ENCODE measurements around the gene MYBPC2. TPM values are rescaled to one million over a fixed set of nuclear protein-coding genes. Genes with fewer than 3 reads are reported as not detected.

The MYBPC2 gene
- total RNA-seq, 1 experiment from 2014 or later, result not detected

DNA sequence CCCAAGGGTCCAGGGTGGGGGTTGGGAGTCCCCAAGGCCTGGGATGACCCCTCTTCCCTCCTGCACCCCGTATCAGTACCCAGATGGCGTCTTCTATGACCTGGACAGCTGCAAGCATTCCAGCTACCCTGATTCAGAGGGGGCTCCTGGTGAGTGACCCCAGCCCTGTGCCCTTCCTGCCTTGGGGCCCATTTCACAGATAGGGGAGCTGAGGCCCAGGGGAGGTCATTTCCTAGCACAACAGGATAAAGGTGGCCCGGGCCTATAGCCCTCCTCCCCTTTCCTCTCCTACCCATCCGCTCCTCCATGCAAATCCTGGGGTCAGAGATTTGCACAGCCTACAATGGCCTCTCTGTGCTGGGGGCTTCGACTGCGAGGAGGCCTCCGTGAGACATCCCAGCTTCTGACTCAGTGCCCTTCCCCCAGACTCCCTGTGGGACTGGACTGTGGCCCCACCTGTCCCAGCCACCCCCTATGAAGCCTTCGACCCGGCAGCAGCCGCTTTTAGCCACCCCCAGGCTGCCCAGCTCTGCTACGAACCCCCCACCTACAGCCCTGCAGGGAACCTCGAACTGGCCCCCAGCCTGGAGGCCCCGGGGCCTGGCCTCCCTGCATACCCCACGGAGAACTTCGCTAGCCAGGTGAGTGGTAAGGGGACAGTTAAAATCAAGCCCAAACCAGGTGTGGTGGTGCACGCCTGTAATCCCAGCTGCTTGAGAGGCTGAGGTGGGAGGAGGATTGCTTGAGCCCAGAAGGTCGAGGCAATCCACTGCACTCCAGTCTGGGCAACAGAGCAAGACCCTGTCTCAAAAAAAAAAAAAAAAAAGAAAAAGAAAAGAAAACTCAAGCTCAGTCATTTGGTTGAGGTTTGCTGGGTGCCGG is 10.1 kb upstream of the MYBPC2 start:
- Histone ChIP-seq H3K36me3 (ENCODE audit: low read depth, low read length) (no peaks in the 10 kb centered on the region), H3K4me2 (ENCODE audit: low read length) (no peak overlapping the region), H3K79me2 (ENCODE audit: low read length) (no peaks in the 10 kb centered on the region), H3K9me2 (replicated peaks; ENCODE audit: low read length) (no peaks in the 10 kb centered on the region), H3K4me3 (ENCODE audit: low read length) (no peak overlapping the region), H3K9me3 (ENCODE audit: low read length) (no peaks in the 10 kb centered on the region), H3K4me1 (ENCODE audit: insufficient read depth, low read length) (no peaks in the 10 kb centered on the region), H3K27ac (ENCODE audit: low read length) (no peak overlapping the region), H3F3A (ENCODE audit: low read length, unreplicated experiment) (no peaks in the 10 kb centered on the region), H3K9ac (ENCODE audit: low read length) (no peak overlapping the region), H3K27me3 (ENCODE audit: low read length) (peaks cover 26% of the 10 kb centered on the region), H2AFZ (ENCODE audit: low read length) (no peak overlapping the region), H4K20me1 (ENCODE audit: low read length) (no peaks in the 10 kb centered on the region)
- ChIA-PET POLR2A (ENCODE audit: unreplicated experiment) (no interaction called here), CTCF (no interaction called here)
- intact Hi-C loops (cut with micrococcal nuclease), result no loop called here
- TF ChIP-seq EZH2 (IDR thresholded peaks at IDR 0.05; ENCODE audit: low read length, unreplicated experiment), result no peak
- no TSS peak for BruUV-seq (replicated peaks)
- ATAC-seq, result no peak
- DNase-seq, result no peak

DNA sequence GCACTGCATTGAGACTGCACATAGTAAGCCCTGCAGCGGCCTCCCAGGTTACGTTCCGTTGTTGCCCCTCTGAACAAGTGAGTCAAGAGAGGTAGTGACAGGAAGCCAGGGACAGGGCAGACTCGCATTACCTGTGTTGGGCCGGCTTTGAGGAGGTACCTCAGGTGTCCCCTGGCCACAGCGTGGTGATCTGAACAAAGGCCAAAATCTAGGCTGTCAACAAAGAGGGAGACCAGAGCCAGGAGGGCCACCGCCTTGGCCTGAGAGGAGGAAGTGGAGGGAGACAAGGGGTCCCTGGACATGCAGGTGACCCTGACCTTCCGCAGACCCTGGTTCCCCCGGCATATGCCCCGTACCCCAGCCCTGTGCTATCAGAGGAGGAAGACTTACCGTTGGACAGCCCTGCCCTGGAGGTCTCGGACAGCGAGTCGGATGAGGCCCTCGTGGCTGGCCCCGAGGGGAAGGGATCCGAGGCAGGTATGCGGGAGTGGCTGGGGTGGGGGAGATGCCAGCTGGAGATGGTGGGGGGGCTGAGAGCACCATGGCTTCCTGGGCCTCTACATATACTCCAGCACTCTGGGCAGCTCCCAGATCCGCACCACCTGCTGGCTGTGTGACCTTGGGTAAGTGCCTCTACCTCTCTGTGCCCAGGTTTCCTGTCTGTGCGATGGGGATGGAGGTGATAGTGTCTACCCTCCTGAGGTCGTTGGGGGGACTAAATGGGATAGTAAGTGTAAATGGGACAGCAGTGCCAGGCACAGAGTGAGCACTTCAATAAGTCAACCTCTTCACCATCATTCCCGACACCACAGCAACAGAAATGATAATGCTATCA is 9.2 kb upstream of the MYBPC2 start:
- H3K4me2 ChIP-seq (ENCODE audit: low read length), result no peak overlapping the region
- H3K4me1 ChIP-seq (ENCODE audit: insufficient read depth, low read length), result no peaks in the 10 kb centered on the region
- no peaks in the 10 kb centered on the region for H3F3A ChIP-seq (ENCODE audit: low read length, unreplicated experiment)
- H3K36me3 ChIP-seq (ENCODE audit: low read depth, low read length), result no peaks in the 10 kb centered on the region
- H2AFZ ChIP-seq (ENCODE audit: low read length), result no peak overlapping the region
- CTCF ChIA-PET, result no interaction called here
- H3K9ac ChIP-seq (ENCODE audit: low read length), result no peak overlapping the region
- DNase-seq, result no peak
- TF ChIP-seq, protein P1, sequence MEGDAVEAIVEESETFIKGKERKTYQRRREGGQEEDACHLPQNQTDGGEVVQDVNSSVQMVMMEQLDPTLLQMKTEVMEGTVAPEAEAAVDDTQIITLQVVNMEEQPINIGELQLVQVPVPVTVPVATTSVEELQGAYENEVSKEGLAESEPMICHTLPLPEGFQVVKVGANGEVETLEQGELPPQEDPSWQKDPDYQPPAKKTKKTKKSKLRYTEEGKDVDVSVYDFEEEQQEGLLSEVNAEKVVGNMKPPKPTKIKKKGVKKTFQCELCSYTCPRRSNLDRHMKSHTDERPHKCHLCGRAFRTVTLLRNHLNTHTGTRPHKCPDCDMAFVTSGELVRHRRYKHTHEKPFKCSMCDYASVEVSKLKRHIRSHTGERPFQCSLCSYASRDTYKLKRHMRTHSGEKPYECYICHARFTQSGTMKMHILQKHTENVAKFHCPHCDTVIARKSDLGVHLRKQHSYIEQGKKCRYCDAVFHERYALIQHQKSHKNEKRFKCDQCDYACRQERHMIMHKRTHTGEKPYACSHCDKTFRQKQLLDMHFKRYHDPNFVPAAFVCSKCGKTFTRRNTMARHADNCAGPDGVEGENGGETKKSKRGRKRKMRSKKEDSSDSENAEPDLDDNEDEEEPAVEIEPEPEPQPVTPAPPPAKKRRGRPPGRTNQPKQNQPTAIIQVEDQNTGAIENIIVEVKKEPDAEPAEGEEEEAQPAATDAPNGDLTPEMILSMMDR (conservative IDR thresholded peaks at IDR 0.05; ENCODE audit: low read depth, low read length), result no peak
- no peak for TF ChIP-seq EZH2phosphoT487 (IDR thresholded peaks at IDR 0.05; ENCODE audit: borderline replicate concordance, low read length)
- TF ChIP-seq EZH2 (IDR thresholded peaks at IDR 0.05; ENCODE audit: low read length, unreplicated experiment), result no peak
- H3K79me2 ChIP-seq (ENCODE audit: low read length), result no peaks in the 10 kb centered on the region
- H3K4me3 ChIP-seq (ENCODE audit: low read length), result no peak overlapping the region
- ATAC-seq, result no peak
- no peaks in the 10 kb centered on the region for H3K9me2 ChIP-seq (replicated peaks; ENCODE audit: low read length)
- H4K20me1 ChIP-seq (ENCODE audit: low read length), result no peaks in the 10 kb centered on the region
- intact Hi-C loops (cut with micrococcal nuclease), result no loop called here
- H3K9me3 ChIP-seq (ENCODE audit: low read length), result no peaks in the 10 kb centered on the region
- peaks cover 19% of the 10 kb centered on the region for H3K27me3 ChIP-seq (ENCODE audit: low read length)
- POLR2A ChIA-PET (ENCODE audit: unreplicated experiment), result no interaction called here
- no peak overlapping the region for H3K27ac ChIP-seq (ENCODE audit: low read length)
- BruUV-seq (replicated peaks), result no TSS peak

DNA sequence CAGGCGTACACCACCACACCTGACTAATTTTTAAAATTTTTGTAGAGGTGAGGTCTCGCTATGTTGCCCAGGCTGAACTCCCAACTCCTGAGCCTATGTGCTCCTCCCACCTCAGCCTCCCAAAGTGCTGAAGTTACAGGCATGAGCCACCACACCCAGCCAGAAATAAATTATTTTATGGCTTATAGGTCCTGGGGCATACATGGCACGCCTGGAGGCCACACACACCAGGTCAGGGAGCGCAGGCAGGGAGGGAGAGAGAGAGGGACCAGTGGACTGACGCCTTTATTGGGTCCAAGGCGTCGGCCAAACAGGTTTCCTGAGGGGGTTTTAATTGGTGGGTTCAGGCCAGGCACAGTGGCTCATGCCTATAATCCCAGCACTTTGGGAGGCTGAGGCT is 7.1 kb upstream of the MYBPC2 start:
- Histone ChIP-seq H3K4me2 (ENCODE audit: low read length) (no peak overlapping the region), H3K79me2 (ENCODE audit: low read length) (no peaks in the 10 kb centered on the region), H4K20me1 (ENCODE audit: low read length) (no peaks in the 10 kb centered on the region), H3K9me2 (replicated peaks; ENCODE audit: low read length) (no peaks in the 10 kb centered on the region), H3K36me3 (ENCODE audit: low read depth, low read length) (no peaks in the 10 kb centered on the region), H3K27me3 (ENCODE audit: low read length) (no peaks in the 10 kb centered on the region), H3K9me3 (ENCODE audit: low read length) (no peaks in the 10 kb centered on the region), H3K9ac (ENCODE audit: low read length) (no peak overlapping the region), H2AFZ (ENCODE audit: low read length) (no peak overlapping the region), H3F3A (ENCODE audit: low read length, unreplicated experiment) (no peaks in the 10 kb centered on the region), H3K27ac (ENCODE audit: low read length) (no peak overlapping the region), H3K4me1 (ENCODE audit: insufficient read depth, low read length) (no peaks in the 10 kb centered on the region), H3K4me3 (ENCODE audit: low read length) (no peak overlapping the region)
- CTCF ChIA-PET, result no interaction called here
- POLR2A ChIA-PET (ENCODE audit: unreplicated experiment), result no interaction called here
- BruUV-seq (replicated peaks), result no TSS peak
- DNase-seq, result no peak
- intact Hi-C loops (cut with micrococcal nuclease), result no loop called here
- TF ChIP-seq, protein P1 (conservative IDR thresholded peaks at IDR 0.05; ENCODE audit: low read depth, low read length), result no peak
- TF ChIP-seq EZH2 (IDR thresholded peaks at IDR 0.05; ENCODE audit: low read length, unreplicated experiment), result no peak
- no peak for TF ChIP-seq EZH2phosphoT487 (IDR thresholded peaks at IDR 0.05; ENCODE audit: borderline replicate concordance, low read length)
- no peak for ATAC-seq
